B cell (primary cell): Measurements from ENCODE around the gene CIZ1. TPM values are rescaled to one million over a fixed set of nuclear protein-coding genes. Genes with fewer than 3 reads are reported as not detected.

Experiments
- ATAC-seq: fragments of 200-7000 bp; cut with Tn5 transposase; one replicate; pipeline ENCODE4 v1.10.0; 2021; ENCODE audit warnings: low read depth, mild to moderate bottlenecking, moderate number of reproducible peaks, moderate library complexity
- CTCF ChIA-PET: fragments of 350-600 bp; sonication (Branson Sonifier 250); formaldehyde crosslinking; loops from one replicate; lab custom pipeline; 2021; ENCODE audit warnings: antibody characterized with exemption, inconsistent platforms; lab: Charles Lee
- POLR2A ChIA-PET: fragments of 350-600 bp; sonication (Branson Sonifier 250); formaldehyde crosslinking; loops from one replicate; lab custom pipeline; 2021; ENCODE audit warnings: antibody characterized with exemption; lab: Charles Lee
- DNase-seq: peaks from one replicate; pipeline ENCODE4 v3.0.0; 2013
- H2AFZ ChIP-seq: 2 replicates; pipeline ENCODE4 v1.6.1; 2012; ENCODE audit warnings: mild to moderate bottlenecking, low read depth, low read length; ENCODE audit not compliant: insufficient read depth, poor library complexity, severe bottlenecking
- H3K27ac ChIP-seq, 2 donors: 1 replicate in 1 of 2; 2 replicates in 1 of 2; pipeline ENCODE4 v1.5.1; 2012 to 2013; ENCODE audit warnings: low read length in 2 of 2, mild to moderate bottlenecking in 2 of 2, moderate library complexity in 1 of 2
- H3K27me3 ChIP-seq, 4 experiments: fragments of 200-600 bp in 1 of 4; sonication (generic) in 1 of 4; replicated peaks in 1 of 4; 1 replicate in 2 of 4; 2 replicates in 2 of 4; pipeline versions ENCODE4 v1.6.1 to v1.7.0; 2013 to 2016; ENCODE audit warnings: low read length in 3 of 4, mild to moderate bottlenecking in 2 of 4, mixed read lengths in 1 of 4, moderate library complexity in 1 of 4; ENCODE audit not compliant: insufficient read depth in 4 of 4, control insufficient read depth in 3 of 4; ENCODE audit errors: control extremely low read depth in 1 of 4
- H3K36me3 ChIP-seq, 2 experiments: replicated peaks in 1 of 2; 1 replicate in 1 of 2; 2 replicates in 1 of 2; pipeline versions ENCODE4 v1.6.1 to v1.7.1; 2013; ENCODE audit warnings: low read length in 1 of 2; ENCODE audit not compliant: insufficient read depth in 2 of 2, control insufficient read depth in 1 of 2; ENCODE audit errors: control extremely low read depth in 1 of 2, extremely low read depth in 1 of 2
- H3K4me1 ChIP-seq, 2 donors: fragments of 200-600 bp in 1 of 2; sonication (generic) in 1 of 2; 1 replicate in 1 of 2; 2 replicates in 1 of 2; pipeline versions ENCODE4 v1.5.1 to v1.6.1; 2013 to 2017; ENCODE audit warnings: low read length in 2 of 2; ENCODE audit not compliant: control insufficient read depth in 2 of 2, insufficient read depth in 2 of 2
- H3K4me2 ChIP-seq: replicated peaks from 2 replicates; pipeline ENCODE3; 2012; ENCODE audit warnings: mild to moderate bottlenecking, low read depth, low read length; ENCODE audit not compliant: poor library complexity, severe bottlenecking
- H3K4me3 ChIP-seq, 5 experiments: fragments of 200-600 bp in 1 of 5; sonication (generic) in 1 of 5; 1 replicate in 3 of 5; 2 replicates in 2 of 5; pipeline versions ENCODE4 v1.5.1 to v1.7.0; 2011 to 2016; ENCODE audit warnings: low read length in 4 of 5, mild to moderate bottlenecking in 4 of 5, low read depth in 2 of 5, control low read depth in 1 of 5, moderate library complexity in 1 of 5; ENCODE audit not compliant: insufficient read depth in 1 of 5; ENCODE audit errors: control extremely low read depth in 1 of 5, extremely low read depth in 1 of 5
- H3K79me2 ChIP-seq: fragments of 200-600 bp; sonication (generic); one replicate; pipeline ENCODE4 v1.6.0; 2016; ENCODE audit warnings: low read length; ENCODE audit not compliant: control insufficient read depth, insufficient read depth
- H3K9ac ChIP-seq: fragments of 200-600 bp; sonication (generic); 2 replicates; pipeline ENCODE4 v1.6.1; 2017; ENCODE audit warnings: mild to moderate bottlenecking, low read length, moderate library complexity
- H3K9me3 ChIP-seq, 3 donors: one replicate each; pipeline versions ENCODE4 v1.6.1 to v1.7.1; 2013; ENCODE audit warnings: low read length in 2 of 3; ENCODE audit not compliant: control insufficient read depth in 2 of 3, insufficient read depth in 1 of 3; ENCODE audit errors: control extremely low read depth in 1 of 3
- H4K20me1 ChIP-seq: 2 replicates; pipeline ENCODE4 v1.6.0; 2012; ENCODE audit warnings: mild to moderate bottlenecking, low read length; ENCODE audit not compliant: insufficient read depth, control insufficient read depth, poor library complexity, severe bottlenecking
- H3K27ac Mint-ChIP-seq: one replicate; pipeline ENCODE4 v1.8.0; 2021; ENCODE audit warnings: mixed read lengths
- H3K27me3 Mint-ChIP-seq: one replicate; pipeline ENCODE4 v1.8.0; 2021; ENCODE audit warnings: mixed read lengths
- H3K4me1 Mint-ChIP-seq: one replicate; pipeline ENCODE4 v1.8.0; 2021; ENCODE audit warnings: mixed read lengths
- H3K4me3 Mint-ChIP-seq: one replicate; pipeline ENCODE4 v1.8.0; 2021; ENCODE audit warnings: mixed read lengths
- H3K9me3 Mint-ChIP-seq: one replicate; pipeline ENCODE4 v1.8.0; 2022; ENCODE audit warnings: mixed read lengths; ENCODE audit not compliant: insufficient read depth
- CTCF ChIP-seq: fragments of 200-600 bp; IDR thresholded peaks from one replicate; pipeline ENCODE4 v1.8.0; 2022; ENCODE audit warnings: antibody characterized with exemption, mild to moderate bottlenecking
- EZH2 ChIP-seq: IDR thresholded peaks from 2 replicates; pipeline ENCODE4 v1.6.1; 2012; ENCODE audit warnings: borderline replicate concordance, low read depth, mild to moderate bottlenecking, moderate library complexity, low read length; ENCODE audit not compliant: insufficient read depth, poor library complexity, severe bottlenecking
- WGBS: methylation state at CpG from one replicate; pipeline ENCODE4 v1.1.5; 2013; ENCODE audit warnings: missing lambda C conversion rate; ENCODE audit not compliant: insufficient coverage; 5-methylcytosine and 5-hydroxymethylcytosine counted together
- intact Hi-C: fragments of 100-400 bp; cut with micrococcal nuclease; formaldehyde crosslinking; loops from one replicate; pipeline ENCODE4 v1.10.0; 2022
- polyA plus RNA-seq: library from polyadenylated mRNA; depleted of rRNA; stranded (reverse); fragments of >200 nt; gene quantifications from 2 replicates; pipeline ENCODE4 v1.2.3, GENCODE V29; 2012
- total RNA-seq, 2 donors: library from RNA; stranded (reverse); fragments of 120-200 nt in 1 of 2; gene quantifications; 1 replicate in 1 of 2; 2 replicates in 1 of 2; pipeline versions ENCODE4 v1.2.3 to v1.2.4, GENCODE V29; 2013 to 2022

CIZ1 gene
- total and polyA plus RNA-seq, 2 donors (not counting 1 experiment from before 2014, with no cell fraction given): 79.9 to 160 TPM

DNA sequence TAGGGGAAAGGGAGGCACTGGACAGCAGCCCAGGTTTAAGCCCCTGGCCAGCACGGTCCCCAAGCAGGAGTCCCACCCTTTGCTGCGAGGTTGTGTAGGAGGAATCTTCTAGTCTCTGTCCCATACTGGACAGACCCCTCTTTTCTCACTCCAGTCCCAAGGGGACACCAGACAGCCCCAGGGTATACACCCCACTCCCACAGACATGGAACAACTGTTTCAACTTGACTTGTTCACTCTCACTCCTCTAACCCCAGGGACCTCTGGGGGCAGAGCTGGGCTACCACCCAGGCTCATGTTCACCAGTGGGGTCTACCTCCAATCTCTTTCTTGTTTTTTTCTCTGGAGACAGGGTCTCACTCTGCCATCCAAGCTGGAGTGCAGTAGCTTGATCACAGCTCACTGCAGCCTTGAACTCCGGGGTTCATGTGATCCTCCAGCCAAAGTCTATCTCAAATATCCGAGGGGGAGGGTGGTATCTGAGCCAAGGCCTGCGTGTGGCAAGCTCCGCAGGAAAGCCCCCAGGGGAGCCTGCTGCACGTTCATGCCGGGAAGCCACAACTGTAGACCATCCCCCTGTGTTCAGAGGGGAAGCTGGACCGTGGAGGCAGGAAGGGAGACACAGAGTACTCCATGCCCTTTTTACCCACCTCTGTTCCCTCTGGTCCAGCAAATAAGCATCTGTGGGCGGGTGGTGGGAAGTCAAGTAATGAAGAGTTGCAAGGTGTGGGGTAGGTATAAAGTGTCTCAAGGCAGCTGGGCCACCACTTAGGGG is 65.6 kb downstream of the CIZ1 start:
- Mint-ChIP-seq H3K4me1 (peaks cover 35% of the 10 kb centered on the region), H3K4me3 (peak overlapping the region; percentile 95), H3K9me3 (no peaks in the 10 kb centered on the region), H3K27ac (peak overlapping the region; percentile 78), H3K27me3 (no peaks in the 10 kb centered on the region)
- peaks cover 0 to 26% of the 10 kb centered on the region in 2 experiments for H3K36me3 ChIP-seq
- CTCF ChIA-PET: interaction anchor here (0.9 to 6.1 kb wide), 6 partner anchors 9 to 184 kb away, joined by 3 to 49 read pairs (median 5); no protein-coding TSS in a partner anchor
- H3K4me1 ChIP-seq: peaks cover 26 to 34% of the 10 kb centered on the region in 2 donors
- H3K79me2 ChIP-seq: peaks cover 29% of the 10 kb centered on the region
- ATAC-seq (no peak), DNase-seq (no peak)
- intact Hi-C loops: loop anchor here (5.0 to 10.0 kb wide), 3 partner anchors 217 to 757 kb away; partner anchors contain the start of genes KYAT1, LRRC8A, SH2D3C and SLC27A4
- peak overlapping the region; percentile 63 for H3K4me2 ChIP-seq
- H3K27me3 ChIP-seq: no peaks in the 10 kb centered on the region
- H3K27ac ChIP-seq: peak overlapping the region in 1 of 2 donors; percentile 23
- WGBS: 27% methylated on average over 6 of the region's 10 CpGs
- no peak for TF ChIP-seq CTCF
- TF ChIP-seq EZH2: no peak
- H3K9ac ChIP-seq: peak overlapping the region; percentile 29
- POLR2A ChIA-PET: no interaction called here
- H4K20me1 ChIP-seq: peaks cover 21% of the 10 kb centered on the region
- peak overlapping the region in 2 of 5 experiments; percentile 2 to 81 for H3K4me3 ChIP-seq
- no peak overlapping the region for H2AFZ ChIP-seq
- no peaks in the 10 kb centered on the region for H3K9me3 ChIP-seq
